Activated CD4-positive, alpha-beta T cell treated with anti-CD3 and anti-CD28 coated beads, Interleukin-2, amount 50 U/mL, for 1 hour (primary cell): ENCODE data around the gene LSM14B.
"Not testable (repeated sequence)": the region's sequence is repeated elsewhere in the genome, so short reads cannot be mapped to it uniquely, and the experiment has no call there.

Source experiments
- DNase-seq: peaks from one replicate; pipeline ENCODE4 v3.0.0-alpha.2; 2020

The LSM14B gene

DNA sequence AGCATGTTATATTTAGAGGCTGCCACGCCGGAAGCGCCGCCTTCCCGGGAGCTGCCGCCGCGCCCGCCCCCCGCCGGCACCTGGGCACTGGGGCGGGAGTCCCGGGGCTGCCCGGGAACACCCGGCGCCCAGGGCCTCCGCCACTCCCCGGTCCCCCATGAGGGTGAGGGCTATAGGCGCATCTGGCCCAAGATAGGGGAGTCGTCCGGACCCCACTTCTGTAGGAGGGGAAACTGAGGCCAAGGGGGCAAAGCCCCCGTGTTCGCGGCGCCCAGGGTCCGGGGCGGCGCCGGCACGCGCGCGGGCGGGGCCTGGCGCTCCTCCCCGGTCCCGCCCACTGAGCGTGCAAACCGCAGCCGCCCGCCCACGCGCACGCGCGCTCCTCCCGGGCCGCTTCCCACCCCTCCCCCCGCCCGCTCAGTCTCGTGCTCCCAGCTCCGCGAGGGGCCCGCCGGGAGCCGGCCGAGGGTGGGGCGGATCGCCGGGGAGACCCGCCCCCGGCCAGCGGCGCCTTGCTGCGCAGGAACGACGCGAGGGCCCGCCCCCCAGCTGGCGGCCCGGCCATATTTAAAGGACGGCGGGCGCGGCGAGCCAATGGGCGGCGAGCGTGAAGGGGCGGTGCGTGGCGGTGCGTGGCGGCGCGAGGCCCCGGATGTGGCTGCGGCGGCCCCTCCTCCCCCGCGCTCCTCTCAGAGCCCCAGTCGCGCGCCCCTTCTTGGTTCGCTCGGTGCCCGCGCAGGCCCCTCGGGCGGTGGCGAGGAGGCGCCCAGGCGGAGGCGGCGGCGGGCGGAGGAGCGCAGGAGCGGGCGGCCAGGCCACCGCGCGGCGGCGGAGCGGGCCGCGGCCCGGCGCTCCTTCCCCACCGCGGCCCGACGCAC lies at the start of gene LSM14B:
TSS of gene LSM14B (plus strand) at position 700 of the 878 bp plus-strand sequence. CDS start 192 bp downstream, outside the sequence.
- DNase-seq = peak; percentile 94

DNA sequence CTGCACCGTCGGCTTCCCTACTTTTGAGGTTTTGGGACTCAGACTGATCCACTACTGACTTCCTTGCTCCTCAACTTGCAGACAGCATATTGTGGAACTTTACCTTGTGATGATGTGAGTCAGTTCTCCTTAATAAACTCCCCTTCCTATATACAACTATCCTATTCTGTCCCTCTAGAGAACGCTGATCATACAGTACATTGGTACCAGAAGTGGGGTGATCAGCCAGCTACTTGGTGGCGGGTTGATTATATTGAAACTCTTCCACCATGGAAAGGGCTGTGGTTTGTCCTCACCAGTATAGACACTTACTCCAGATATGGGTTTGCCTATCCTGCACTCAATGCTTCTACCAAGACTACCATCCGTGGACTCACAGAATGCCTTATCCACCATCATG lies 49.0 kb upstream of the LSM14B start:
- DNase-seq = no peak

DNA sequence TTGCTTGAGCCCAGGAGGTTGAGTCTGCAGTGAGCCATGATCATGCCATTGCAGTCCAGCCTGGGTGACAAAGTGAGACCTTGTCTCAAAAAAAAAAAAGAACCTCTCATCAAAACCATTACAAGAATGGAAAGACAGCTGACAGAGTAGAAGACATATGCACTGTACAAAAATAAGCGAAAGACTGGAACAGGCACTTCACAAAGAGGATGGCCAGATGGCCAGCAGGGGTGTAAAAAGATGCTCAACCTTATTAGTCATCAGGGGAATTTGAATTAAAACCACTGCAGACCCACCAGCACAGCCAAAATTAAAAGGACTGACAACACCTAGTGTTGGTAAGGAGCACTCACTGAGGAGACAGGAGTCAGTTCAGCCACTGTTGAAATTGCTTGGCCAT lies 43.1 kb upstream of the LSM14B start:
- DNase-seq = no peak

DNA sequence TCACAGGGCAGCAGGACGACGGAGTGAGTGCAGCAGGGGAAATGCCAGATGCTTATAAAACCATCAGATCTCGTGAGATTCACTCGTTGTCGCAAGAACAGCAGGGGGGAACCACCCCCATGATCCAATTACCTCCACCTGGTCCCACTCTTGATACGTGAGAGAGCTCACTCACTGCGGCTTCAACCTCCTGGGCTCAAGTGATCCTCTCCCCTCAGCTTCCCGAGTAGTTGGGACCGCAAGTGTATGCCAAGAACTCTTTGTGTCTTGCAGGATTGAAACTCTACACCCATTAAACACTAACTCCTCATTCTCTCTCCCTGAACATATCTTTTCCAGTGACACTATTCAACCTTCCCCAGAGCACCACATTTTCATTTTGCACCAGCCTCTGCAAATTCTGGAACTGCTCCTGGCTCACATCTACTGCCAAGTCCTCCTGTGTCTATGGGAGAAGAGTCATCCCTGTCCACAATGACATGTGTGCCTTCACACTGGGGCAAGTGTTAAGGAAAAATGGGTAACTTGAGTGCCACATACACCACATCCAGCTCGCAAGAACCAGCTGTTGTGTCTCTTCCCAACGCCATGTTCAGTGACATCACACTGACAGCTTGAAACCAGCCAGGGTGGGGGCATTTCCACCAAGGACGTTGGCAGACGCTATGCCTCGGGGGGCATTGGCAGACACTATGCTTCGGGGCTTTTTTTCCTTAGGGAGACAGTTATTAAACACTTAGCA lies 41.9 kb upstream of the LSM14B start:
- no peak for DNase-seq

DNA sequence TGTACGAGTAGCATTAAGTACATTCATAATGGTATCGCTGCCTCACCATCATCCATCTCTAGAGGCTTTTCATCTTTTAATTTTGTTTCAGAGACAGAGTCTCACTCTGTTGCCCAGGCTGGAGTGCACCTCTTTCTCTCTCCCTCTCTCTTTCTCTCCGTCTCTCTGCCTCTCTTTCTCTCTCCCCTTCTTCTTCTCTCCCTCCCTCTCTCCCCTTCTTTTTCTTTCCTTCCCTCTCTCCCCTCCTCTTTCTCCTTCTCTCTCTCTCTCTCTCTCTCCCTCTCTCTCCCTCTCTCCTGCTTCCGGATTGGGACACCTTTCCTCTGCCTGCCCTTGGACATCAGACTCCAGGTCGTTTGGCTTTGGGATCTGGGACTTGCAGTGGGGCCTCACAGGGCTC lies 39.0 kb upstream of the LSM14B start:
- no peak for DNase-seq

DNA sequence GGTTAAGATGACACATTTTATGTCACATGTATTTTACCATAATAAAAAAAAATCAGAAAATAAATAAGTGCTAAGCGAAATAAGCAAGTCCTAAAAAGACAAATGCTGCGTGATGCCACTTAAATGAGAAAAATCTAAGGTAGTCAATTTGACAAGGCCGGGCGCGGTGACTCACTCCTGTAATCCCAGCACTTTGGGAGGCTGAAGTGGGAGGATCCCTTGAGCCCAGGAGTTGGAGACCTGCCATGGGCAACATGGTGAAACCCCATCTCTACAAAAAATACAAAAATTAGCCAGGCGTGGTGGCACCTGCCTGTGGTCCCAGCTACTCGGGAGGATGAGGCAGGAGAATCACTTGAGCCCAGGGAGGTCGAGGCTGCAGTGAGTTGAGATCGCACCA lies 38.1 kb upstream of the LSM14B start:
- DNase-seq = not testable (repeated sequence)

DNA sequence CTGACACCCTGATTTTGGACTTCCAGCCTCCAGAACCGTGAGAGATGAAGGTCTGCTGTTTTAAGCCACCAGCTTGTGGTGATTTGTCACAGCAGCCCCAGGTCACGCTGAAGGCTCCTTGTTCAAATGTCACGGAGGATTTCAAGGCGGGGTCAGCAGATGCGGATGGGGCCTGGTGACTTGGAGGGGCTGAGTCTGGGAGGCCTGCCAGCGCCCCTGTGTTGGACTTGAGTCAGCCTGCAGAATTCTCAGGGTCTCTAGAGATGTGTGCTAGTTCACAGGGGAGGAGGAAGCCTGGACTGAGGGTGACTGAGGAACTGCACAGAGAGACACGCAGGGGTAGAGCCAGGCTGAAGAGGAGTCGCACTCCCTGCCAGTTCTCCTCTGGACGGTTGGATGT lies 37.1 kb upstream of the LSM14B start:
- no peak for DNase-seq

DNA sequence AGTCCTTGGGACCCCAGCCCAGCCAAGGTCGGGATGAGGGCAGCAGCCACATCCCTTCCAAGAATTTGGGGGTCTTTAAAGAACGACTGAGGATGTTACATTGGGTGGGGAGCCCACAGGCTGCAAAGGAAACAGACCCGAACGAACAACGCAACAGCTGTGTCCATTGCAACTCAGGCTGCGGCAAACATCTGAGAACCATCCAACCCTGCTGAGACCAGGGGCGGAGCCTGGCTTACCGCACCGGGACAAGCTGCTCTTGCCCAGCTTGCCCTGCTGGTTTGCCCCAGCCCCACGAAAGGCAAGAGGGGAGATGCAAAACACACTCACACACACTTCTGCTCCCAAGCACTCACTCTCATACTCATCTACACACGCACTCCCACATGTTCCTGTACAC lies 35.0 kb upstream of the LSM14B start:
- DNase-seq = no peak

DNA sequence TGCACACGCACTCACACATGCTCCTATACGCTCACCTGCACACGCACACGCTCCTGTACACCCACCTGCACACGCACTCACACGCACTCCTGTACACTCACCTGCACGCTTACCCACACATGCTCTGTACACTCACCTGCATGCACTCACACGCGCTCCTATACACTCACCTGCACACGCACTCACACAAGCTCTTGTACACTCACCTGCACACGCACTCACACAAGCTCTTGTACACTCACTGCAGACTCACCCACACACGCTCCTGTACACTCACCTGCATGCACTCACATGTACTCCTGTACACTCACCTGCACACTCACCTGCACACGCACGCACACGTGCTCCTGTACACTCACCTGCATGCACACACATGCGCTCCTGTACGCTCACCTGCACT lies 34.6 kb upstream of the LSM14B start:
- DNase-seq = no peak

DNA sequence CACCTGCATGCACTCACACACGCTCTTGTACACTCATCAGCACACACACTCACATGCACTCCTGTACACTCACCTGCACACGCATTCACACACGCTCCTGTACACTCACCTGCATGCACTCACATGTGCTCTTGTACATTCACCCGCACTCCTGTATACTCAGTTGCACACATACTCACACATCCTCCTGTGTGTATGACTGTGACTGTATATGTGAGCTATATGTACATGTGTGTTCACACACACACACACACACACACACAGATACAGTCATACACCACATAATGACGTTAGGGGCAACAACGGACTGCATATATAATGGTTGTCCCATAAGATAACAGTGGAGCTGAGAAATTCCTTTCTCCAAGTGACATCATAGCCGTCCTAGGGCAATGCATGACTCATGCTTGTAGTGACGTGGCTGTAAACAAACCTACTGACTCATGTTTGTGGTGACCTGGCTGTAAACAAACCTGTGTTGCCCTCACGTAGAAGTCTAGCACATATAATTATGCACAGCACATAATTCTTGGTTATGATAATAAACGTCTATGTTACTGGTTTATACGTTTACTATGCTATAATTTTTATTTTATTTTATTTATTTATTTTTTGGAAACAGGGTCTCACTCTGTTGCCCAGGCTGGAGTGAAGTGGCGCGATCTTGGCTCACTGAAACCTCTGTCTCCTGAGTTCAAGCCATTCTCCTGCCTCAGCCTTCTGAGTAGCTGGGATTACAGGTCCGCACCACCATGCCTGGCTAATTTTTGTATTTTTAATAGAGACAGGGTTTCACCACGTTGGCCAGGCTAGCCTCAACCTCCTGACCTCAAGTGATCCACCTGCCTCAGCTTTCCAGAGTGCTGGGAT lies 33.8 kb upstream of the LSM14B start:
- no peak for DNase-seq

DNA sequence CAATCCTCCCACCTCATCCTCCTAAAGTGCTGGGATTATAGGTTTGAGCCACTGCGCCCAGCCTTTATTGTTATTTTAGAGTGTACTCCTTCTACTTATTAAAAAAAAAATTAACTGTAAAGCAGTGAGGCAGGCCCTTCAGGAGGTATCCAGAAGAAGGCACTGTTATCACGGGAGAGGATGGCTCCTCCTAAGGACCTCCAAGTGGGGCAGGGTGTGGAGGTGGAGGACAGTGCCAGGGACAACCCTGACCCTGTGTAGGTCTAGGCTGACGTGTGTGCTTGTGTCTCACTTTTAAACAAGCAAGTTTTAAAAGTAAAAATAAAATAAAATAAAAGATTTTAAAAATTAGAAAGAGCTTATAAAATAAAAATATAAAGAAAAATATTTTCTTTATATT lies 32.9 kb upstream of the LSM14B start:
- no peak for DNase-seq

DNA sequence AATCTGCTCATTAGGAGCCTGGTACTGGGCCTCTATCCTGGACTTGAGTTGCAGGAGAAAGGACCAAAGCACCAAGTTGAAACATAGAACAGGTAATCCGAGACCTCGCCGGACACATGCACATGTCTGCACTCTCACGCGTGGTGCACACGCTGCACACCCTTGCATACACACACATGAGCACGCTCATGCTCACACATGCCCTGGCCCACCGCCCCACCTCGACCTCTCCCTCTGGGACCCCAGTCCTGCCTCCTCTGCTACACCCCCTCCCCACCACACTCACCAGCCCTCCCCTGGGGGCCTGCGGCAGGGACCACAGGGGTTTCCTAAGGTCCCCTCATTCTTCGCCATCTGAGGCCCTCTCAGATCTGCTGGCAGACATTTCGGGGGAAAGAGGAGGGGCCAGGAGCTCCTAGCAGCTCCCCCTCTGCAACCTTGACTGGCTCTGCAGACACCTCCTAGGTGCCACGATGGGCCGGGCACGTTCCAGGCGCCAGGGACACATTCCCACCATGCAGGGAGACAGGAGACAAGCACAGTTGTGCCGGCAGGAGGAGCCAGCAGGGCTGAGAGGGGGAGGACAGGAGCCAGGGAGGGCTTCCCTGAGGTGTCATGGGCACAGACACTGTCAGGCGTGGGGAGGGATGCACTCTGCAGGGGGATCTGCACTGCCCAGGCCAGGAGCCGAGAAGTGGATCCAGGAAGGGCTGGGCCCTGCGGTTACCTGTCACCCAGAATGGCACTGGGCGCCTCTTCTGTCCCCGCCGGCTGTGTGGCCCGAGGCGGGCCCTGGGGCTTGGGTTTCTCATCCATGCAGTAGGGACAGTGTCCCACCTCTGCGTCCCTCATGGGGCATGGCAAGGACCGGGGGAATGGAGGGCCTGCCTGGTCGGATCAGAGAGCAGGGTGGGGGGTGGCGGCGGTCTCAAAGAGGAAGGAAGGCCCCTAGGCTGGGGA lies 25.6 kb upstream of the LSM14B start:
- DNase-seq = no peak

DNA sequence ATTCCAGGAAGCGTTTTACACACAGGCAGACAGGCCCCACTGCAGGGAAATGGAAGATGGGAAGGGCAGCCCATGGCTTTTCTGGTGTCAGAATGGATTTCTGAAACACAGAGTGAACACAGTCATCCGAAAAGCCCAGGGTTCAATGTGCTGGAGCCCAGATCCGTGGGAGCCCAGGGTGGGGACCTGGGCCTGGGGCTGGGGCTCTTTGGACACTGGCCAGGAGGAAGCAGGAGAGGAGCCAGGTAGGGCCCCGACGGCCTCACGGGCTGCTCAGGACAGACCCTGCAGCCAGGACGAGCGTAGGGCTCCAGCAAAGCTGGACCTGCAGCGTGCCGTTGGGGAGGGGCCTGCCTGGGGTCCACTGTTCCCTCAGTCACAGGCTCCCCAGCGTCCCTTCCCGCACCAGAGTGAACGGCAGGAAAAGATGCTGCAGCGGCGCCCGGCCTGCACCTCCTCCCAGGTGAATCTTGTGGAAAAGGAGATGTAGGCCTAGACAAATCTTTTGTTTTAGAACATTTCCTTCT lies 24.3 kb upstream of the LSM14B start:
- no peak for DNase-seq

DNA sequence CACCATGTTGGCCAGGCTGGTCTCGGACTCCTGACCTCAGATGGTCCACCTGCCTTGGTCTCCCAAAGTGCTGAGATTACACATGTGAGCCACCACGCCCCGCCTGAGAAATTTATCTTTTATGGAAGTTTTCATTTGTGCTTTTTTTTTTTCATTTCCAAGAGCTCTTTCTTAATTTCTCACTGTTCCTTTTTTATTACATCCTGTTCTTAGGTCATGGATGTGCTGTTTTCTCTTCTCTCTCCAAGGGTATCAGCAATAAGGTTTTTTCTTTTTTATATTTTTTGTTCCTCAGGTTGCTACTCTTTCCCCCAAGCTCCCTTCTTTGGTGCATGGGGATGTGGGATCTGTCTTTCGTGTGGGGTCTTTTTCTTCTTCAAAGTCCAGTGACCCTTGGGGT lies 21.2 kb upstream of the LSM14B start:
- DNase-seq = no peak

DNA sequence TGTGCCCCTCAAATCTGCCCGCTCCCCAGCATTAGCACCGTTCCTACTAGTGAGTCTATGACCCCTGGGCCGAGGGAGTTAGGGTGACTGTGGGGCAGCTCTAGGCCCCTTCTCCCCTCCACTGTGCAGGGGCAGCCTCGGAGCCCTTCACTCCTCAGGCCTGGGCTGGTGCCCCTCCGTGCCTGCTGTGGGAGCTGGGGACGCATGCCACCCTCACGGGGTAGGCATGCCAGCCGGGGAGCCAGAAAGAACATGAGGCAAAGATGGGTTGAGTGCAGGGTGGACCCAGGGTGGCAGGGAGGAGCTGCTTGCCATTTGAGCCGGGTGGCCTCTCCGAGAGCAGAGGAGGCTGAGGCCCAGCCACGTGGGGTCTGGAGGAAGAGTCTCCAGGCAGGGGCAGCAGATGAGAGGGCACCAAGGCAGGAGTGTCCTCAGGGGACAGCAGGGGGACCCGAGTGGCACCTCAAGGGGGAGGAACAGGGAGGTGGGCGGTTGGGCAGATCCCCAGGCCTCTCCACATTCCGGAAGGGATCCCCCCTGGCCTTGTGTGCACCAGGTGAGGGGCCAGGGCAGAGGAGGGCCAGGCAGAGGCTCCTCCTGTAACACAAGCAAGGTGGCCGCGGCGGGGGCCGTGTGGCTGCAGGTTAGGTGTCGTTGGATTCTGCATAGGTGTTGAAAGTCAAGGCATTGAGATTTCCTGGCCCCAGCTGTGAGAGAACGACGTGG lies 18.6 kb upstream of the LSM14B start:
- no peak for DNase-seq

DNA sequence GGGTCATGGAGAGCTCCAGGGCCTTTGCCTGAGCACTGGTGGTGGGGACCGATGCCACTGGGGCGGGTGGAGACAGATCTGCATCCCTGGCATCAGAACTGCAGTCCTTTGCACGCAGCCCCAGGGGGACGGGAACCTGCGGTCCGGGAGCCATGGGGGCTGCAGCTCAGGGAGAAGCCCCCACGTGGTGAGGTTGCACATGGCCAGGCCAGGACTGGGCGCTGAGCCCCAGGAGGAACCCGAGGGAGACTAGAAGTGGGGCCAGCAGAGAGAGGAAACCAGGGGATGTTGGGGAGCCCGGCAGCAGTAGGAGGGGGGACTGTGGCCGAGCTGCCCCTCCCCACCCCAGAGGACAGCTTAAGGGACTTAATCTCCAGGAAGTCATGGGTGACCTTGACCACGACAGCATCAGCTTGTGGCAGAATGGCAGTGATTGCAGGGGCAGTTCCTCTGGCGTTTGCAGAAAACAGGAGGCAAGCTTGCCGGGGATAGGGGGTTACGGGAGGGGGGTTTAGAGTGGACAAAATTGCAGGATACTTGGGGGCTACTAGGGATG lies 18.0 kb upstream of the LSM14B start:
- DNase-seq = no peak

DNA sequence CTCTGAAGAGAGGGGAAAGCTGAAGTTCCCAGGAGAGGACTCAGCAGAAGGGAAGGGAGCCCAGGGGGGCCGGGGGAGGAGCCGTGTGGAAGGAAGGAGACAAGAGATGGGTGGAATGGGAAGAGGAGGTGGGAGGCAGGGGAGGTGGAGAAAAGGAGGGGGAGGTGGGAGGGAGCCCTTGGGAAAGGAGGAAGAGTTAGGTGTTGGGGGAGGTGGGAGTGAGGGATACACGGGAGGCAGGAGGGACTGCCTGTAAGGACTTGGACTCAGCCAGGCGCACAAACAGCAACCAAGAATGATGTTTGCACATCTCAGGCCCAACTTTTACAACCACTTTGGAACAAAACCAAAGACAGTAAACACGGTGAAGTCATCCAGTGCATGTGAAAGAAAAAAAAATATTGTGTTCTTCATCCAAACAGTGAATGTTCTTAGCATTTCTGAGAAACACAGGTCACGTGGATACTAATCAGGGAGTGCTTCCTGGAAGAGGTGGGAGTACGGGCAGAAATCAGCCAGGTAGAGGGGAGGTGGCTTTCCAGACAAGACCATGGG lies 17.4 kb upstream of the LSM14B start:
- DNase-seq = no peak

DNA sequence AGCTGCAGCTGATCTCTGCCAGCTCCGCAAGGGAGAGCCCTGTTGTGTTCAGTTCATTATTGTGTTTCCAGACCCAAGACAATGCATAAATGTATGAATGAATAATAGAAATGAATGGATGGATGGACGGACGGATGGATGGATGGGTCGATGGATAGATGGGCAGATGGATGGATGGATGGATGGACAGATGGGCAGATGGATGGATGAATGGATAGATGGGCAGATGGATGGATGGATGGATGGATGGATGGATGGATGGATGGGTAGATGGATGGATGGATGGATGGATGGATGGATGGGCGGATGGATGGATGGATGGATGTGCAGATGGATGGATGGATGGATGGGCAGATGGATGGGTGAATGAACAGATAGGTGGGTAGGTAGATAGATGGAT lies 16.7 kb upstream of the LSM14B start:
- DNase-seq = no peak

DNA sequence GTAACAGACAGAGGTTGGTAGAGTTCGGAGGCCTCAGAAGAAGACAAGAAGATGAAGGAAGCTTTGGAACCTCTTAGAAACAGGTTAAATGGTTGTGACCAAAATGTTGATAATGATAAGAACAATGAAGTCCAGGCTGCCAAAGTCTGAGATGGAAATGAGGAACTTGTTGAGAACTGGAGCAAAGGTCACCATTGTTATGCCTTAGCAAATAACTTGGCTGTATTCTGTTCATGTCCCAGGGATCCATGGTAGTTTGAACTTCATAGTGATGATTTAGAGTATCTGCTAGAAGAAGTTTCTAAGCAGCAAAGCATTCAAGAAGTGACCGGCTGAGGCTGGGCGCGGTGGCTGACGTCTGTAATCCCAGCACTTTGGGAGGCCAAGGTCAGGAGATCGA lies 11.1 kb upstream of the LSM14B start:
- DNase-seq = no peak

DNA sequence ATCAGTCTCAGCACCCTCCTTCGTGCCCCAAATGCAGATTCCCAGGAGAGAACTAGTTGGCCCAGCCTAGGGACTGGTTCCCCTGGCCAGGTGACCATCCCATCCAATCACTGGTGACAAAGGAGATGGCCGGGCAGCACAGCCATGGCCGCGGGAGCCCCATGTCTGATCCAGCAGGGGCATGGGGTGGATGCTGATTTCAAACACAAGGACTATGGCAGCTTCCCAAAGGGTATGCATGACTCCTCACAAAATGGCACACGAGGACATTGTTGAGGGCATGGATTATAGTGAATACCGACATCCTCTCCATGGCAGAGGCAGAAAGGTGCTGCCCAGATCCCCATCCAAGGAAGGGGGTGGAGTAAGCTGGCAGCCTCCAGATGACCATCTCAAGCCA lies 9.9 kb upstream of the LSM14B start:
- no peak for DNase-seq

DNA sequence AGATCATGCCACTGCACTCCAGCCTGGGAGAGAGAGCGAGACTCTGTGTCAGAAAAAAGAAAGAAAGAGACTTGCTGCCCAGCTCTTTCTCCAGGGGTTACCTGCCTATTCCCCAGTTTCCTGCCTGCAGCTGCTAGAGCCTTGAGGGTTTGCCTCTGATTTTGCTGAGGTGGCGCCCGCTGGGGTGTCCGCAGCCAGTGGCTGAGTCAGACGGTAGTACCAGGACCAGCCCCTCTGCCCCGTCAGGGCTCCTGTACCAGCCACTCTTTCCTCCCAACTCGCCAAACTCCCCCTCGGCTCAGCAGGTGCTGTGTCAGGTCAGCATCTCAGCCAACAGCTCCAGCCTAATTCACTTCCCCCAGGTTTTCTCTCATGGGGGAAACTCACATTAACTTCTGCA lies 7.4 kb upstream of the LSM14B start:
- DNase-seq = no peak
